Measurements from ENCODE around the gene AP1B1.

The AP1B1 gene

DNA sequence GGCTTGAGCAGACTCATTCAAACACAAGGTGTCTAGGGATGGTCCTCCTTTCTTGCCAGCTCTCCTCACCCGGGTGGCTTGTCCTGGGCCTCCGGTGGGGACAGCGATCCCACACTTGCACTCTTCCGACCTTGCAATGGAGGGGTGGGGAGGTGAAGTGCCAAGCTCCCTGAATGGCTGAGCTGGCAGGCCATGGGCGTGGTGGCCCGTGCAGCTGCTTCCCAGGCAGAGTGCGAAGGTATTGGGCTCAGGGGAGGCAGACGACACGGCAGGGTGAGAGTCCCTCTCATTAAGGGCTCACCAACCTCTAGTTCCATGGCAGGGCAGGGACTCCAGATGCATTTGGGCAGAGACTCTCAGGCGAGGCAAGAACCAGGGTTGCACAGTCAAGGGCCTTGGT lies 61.9 kb downstream of the AP1B1 start:
- TF ChIP-seq ZNF274 (IDR thresholded peaks at IDR 0.05; ENCODE audit: low read depth, low read length): no peak
- H3K4me3 ChIP-seq (ENCODE audit: low read length): no peak overlapping the region

DNA sequence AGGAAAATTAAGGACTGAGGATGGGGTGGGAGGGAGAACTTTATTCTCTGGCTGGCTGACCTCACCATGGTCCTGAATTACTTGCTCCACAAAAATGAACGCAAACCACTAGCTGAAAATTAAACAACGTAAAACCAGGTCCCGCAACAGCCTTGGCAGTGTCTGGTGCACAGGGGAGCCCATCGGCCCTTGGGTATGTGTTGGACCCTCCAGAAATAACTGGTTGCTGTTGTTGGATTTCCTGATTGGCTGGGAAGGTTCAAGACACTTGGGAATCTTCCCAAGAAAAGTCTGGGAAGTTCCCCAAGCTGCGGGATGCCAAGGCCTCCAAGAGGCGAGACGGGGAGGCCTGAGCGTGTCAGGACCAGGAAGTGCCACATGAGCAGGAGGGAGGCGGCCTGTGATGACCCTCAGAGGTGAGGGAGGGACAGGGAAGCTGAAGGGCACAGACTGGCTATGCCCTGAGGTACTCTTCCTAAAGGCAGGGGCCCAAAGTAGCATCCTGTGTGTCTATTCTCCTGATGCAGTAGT lies 62.5 kb downstream of the AP1B1 start:
- TF ChIP-seq ZNF274 (IDR thresholded peaks at IDR 0.05; ENCODE audit: low read depth, low read length): no peak

DNA sequence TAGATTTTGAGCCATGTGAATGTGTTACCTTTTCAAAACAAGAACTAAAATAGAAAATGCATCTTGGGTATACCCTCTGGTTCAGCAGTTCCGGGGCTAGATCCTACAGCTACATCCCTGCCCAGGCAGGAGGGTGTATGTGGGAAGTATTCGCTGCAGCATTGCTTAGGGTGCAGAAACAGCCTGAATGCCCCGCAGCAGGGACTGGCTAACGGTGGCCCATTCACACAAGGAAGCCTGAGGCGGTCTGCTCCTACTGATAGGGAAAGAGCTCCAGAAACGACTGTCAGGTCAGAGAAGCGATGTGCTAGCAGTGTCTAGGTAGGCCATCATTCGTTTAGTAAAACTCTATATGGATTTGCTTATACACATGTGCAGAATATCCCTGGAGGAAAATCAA lies 63.0 kb downstream of the AP1B1 start:
- H3K4me3 ChIP-seq (ENCODE audit: low read length): no peak overlapping the region
- TF ChIP-seq ZNF274 (IDR thresholded peaks at IDR 0.05; ENCODE audit: low read depth, low read length): no peak

More for the DNA sequence above, 62.5 kb downstream of the AP1B1 start:
- H3K4me3 ChIP-seq (ENCODE audit: low read length): no peak overlapping the region

DNA sequence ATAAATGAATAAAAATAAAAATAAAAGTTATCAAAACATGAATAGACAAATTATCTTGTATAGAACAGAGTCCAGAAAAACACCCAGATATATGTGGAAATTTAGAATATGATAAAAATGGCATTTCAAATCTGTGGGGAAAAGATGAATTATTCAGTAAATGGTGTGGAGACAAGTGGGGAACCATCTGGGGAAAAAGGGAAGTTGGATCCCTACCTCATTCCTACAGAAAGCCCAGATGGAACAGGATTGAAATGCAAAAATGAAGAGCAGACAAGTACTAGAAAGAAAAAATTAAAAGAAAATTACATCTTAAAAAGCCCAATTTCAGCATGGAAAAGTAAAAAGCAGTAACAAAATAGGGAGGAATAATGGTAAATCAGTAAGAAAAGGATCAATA lies 64.7 kb downstream of the AP1B1 start:
- H3K4me3 ChIP-seq (ENCODE audit: low read length): no peak overlapping the region
- TF ChIP-seq ZNF274 (IDR thresholded peaks at IDR 0.05; ENCODE audit: low read depth, low read length): no peak

DNA sequence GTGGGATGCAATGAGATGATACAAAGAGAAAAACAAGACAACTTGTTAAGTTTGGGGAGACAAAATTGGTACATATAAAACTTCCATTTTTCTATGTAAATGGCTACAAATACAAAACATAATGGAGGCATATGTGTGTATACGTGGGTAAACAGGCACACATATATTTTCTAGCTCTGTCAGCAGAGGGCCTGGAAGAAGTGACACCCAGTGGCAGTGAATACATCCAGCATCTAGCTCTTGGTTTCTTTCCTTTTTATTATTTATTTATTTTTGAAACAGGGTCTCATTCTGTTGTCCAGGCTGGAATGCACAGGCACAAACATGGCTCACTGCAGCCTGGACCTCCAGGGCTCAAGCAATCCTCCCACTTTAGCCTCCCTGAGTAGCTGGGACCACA lies 67.8 kb downstream of the AP1B1 start:
- no peak overlapping the region for H3K4me3 ChIP-seq (ENCODE audit: low read length)
- TF ChIP-seq ZNF274 (IDR thresholded peaks at IDR 0.05; ENCODE audit: low read depth, low read length): no peak

DNA sequence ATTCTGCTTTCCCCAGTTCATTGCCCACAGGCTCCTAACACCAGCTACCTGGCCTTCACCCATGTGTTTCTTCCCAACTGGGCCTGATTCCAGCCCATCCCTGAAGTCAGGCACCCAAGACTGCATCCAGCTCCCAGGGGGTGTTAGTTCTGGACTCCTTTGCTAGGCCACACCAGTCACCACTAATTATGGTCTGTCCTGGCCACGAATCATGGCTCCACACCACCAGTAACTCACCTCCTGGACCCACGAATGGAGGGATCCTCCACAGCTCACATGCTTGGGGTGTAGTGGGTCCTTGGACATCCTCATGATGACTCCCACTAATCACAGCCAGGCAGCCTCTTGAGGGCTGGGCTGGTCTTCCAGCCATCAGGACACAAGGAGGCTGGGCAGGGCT lies 69.3 kb downstream of the AP1B1 start:
- no peak for TF ChIP-seq ZNF274 (IDR thresholded peaks at IDR 0.05; ENCODE audit: low read depth, low read length)
- no peak overlapping the region for H3K4me3 ChIP-seq (ENCODE audit: low read length)

DNA sequence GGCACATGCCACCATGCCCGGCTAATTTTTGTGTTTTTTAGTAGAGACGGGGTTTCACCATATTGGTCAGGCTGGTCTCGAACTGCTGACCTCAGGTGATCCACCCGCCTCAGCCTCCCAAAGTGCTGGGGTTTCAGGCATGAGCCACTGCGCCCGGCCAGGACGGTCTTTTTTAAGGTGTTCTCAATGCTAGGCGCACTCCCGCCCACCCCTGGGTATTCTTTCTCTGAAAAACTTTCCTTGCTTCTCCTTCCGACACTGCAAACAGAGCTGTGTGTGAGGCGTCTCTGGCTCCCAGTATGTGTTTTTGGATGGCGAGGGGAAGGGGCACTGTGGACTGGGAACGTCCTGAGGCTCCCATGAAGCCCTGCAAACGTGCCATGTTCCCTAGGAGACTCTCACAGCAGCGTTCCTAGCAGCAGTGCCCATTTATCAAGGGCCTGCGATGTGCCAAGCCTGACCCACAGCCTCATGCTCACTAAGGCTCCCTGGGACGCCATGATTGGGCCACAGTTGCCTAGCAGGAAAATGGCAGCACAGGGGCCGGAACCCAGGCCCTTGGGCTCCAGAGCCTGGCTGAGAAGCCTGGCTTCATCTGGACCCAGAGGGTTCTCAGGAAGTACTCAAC lies 70.4 kb downstream of the AP1B1 start:
- TF ChIP-seq ZNF274 (IDR thresholded peaks at IDR 0.05; ENCODE audit: low read depth, low read length): no peak
- no peak overlapping the region for H3K4me3 ChIP-seq (ENCODE audit: low read length)

DNA sequence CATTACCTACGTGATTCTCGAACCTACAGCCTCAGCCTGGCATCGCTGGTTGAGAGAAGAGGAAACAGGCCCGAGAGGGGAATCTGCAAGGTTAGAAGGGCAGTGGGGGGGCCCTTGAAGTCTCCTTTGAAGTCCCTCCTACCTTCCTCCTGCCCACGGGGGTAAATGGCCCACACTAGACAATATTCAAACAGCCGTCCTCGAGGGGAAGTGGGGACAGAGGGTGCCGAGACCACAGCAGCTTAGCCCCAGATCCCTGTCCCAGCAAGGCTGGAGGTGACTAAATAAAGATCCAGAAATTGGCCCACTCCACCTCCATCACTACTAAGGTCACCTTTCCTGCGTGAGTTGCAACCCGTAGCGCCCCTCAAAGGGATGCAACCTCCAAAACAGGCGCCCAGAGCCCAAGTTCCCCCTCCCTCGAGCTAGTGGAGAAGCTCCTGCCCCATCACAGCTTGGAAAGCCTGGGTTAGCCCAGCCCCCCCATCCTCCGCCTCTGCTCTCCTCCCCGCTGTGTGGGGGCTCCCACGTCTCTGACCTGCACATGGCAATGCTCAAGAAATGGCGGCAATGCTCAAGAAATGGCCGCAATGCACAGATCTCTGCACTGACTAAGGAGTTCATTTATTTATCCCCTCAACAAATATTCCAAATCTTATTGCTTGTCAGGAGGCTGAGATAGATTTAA lies 72.1 kb downstream of the AP1B1 start:
- no peak for TF ChIP-seq ZNF274 (IDR thresholded peaks at IDR 0.05; ENCODE audit: low read depth, low read length)
- no peak overlapping the region for H3K4me3 ChIP-seq (ENCODE audit: low read length)

DNA sequence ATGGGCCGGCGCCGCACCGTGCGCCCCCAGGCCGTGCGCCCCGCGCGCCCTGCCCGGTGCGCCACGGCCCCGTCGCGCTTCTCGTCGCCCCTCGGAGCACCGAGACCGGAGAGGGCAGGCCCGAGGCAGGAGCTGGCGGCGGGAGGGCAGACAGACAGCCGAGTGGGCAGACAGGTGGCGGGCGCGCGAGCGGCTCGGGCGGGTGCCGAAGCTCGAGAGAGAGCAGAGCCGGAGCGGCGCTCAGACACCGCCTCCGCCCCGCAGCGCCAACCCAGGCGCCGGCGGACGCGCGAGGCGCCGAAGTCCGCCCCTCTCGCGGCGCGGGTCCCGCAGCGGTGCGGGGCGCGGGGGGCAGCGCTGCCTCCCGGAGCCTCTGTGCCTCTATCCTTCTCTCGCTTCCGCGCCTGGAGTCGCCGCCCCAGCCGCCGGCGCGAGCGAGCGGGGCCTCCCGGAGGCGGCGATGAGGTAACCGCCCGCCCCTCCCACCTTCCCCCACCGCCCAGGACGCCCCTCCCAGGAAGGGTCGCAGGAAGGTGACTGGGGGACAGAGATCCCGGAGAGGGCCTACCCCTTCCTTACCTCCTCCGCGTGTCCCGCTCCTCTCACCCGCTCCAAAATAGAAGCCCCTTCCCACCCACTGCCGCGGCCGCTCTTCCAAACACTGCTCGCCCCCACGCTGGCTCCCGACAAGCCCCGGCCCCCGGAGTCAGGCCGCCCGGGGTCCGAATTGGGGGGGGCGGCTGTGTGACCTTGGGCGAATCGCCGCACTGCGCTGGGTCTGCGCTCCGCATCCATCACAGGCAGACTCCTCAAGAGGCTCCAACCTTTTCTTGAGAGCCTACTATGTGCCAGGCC lies 72.9 kb downstream of the AP1B1 start, which contains the start of gene RASL10A:
TSS of gene RASL10A (minus strand) at position 412 of the 855 bp plus-strand sequence. CDS start 451 bp downstream, outside the sequence.
- no peak within 1 kb of the TSS; the same call in 1 of the 2 replicates for H3K4me3 ChIP-seq (ENCODE audit: low read length)
- TF ChIP-seq ZNF274 (IDR thresholded peaks at IDR 0.05; ENCODE audit: low read depth, low read length): no peak

DNA sequence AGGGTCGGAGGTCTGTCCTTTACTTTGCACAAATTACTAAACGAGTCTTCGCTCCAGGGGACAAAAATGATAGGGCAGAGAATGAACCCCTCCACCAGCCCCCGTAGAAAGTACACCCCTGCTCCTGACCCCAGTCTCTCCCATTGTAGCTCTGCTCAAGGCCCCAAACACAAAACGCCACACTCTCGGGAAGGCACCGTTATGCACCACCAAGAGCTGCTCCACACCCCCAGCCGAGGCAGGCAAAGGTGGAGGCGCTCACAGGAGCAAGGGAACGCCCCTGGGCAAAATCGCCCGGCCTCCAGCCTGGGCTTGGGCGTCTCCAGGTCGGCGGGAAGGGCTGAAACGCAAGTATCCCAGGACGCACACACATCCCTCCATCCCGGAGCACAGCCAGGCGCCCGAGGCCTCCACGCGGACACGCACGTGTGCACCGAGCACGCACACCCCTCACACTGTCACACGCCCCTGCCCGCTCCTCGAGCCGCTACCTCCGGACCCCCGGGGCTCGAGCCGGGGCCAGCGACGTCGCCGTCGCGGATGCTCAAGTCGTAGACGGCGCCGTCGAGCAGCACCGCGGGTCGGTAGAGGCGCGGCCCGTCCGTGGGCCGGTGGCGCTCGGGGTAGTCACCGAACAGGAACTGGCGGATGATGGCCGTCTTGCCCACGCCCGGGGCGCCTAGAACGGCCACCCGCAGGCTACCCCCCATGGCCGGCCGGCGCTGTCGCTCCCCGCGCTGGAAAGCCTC lies 73.7 kb downstream of the AP1B1 start:
- H3K4me3 ChIP-seq (ENCODE audit: low read length): no peak overlapping the region; the same call in 1 of the 2 replicates
- TF ChIP-seq ZNF274 (IDR thresholded peaks at IDR 0.05; ENCODE audit: low read depth, low read length): no peak

DNA sequence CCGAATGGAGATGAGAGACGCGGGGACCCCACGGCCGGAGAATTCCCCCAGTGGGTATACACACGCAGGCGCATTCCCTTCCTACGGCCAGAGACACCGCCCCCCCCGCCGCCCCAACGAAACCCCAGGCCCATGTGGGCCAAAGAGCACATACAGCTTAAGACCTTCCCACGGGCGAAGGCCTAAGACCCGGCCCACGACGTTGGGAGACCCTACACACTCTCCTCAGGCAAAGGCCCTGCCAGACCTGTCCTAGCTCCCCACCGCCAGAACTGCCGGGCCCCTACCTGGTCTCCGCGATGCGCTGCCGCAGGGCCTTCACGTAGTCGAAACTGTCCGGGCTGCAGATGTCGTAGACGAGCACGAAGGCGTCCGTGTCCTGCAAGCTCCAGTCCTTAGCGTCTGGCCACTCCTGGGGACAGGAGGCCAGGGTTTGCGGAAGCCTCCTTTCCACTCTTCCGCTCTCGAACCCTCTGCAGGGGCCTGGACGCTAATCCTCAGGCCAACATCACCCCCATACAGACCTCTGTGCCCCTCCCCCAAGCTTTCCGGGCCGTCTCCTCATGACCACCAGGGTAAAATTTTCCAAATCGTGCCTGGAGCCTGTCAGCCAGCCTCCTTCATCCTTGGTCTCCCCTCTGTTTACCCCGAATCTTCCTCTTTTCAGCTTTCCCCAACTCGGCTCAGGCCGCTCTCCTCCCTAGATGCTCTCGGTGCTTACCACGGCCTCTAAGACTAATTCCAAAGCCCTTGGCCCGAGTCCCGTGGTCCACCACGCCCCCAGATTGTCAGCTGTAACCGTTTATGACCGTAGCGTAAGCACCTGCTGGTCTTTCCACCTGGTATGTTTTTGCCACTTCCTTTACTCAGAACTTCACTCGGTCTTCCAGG lies 74.5 kb downstream of the AP1B1 start:
- TF ChIP-seq ZNF274 (IDR thresholded peaks at IDR 0.05; ENCODE audit: low read depth, low read length): no peak
- H3K4me3 ChIP-seq (ENCODE audit: low read length): no peak overlapping the region

DNA sequence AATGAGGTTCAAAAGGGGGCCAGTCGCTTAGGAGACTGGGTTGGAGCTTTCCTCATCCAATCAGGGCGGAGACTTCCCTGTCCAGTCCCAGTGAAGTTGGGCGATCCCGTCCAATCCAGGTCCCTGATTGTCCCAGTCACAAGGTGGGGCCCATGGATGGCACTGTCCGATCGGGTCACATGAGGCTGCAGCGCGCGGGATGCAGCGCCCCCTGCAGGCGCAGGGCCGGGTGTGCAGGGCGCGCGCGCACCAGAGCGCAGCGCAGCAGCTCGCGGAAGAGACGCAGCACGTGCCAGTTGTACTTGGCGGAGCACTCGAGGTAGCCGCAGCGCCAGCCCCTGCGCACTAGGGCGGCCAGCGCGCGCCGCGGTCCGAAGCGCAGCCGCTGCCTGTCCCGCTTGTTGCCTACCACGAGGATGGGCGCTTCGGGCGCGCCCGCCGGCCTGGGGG lies 75.2 kb downstream of the AP1B1 start:
- TF ChIP-seq ZNF274 (IDR thresholded peaks at IDR 0.05; ENCODE audit: low read depth, low read length): no peak
- H3K4me3 ChIP-seq (ENCODE audit: low read length): no peak overlapping the region

All from GM08714 (cell line).